ENCODE data around the gene USP10.

USP10 gene

GRCh38 chr16:84808826-84809225 lies 109.0 kb downstream of the USP10 start:
- Histone ChIP-seq H3K9me3 (ENCODE audit: control insufficient read depth, insufficient read depth, low read length) (no peaks in the 10 kb centered on the region), H3K9ac (ENCODE audit: low read depth, low read length) (no peak overlapping the region), H3K4me3 (ENCODE audit: low read depth, low read length) (no peak overlapping the region), H3K4me1 (ENCODE audit: control insufficient read depth, insufficient read depth, low read length) (no peaks in the 10 kb centered on the region), H3K27ac (ENCODE audit: low read depth, low read length) (no peak overlapping the region), H3K27me3 (ENCODE audit: control insufficient read depth, insufficient read depth, low read length) (no peaks in the 10 kb centered on the region), H3K36me3 (ENCODE audit: control insufficient read depth, insufficient read depth, low read length) (no peaks in the 10 kb centered on the region)

- H3K27me3 ChIP-seq (ENCODE audit: control insufficient read depth, insufficient read depth, low read length): no peaks in the 10 kb centered on the region
These were observed 110.9 kb downstream of the USP10 start for GRCh38 chr16:84810518-84811273.

GRCh38 chr16:84811529-84811928 lies 111.7 kb downstream of the USP10 start:
- H3K4me3 ChIP-seq (ENCODE audit: low read depth, low read length): no peak overlapping the region
- no peak overlapping the region for H3K9ac ChIP-seq (ENCODE audit: low read depth, low read length)
- H3K27me3 ChIP-seq (ENCODE audit: control insufficient read depth, insufficient read depth, low read length): no peaks in the 10 kb centered on the region
- H3K27ac ChIP-seq (ENCODE audit: low read depth, low read length): no peak overlapping the region
- no peaks in the 10 kb centered on the region for H3K9me3 ChIP-seq (ENCODE audit: control insufficient read depth, insufficient read depth, low read length)
- no peaks in the 10 kb centered on the region for H3K36me3 ChIP-seq (ENCODE audit: control insufficient read depth, insufficient read depth, low read length)
- H3K4me1 ChIP-seq (ENCODE audit: control insufficient read depth, insufficient read depth, low read length): no peaks in the 10 kb centered on the region

More at GRCh38 chr16:84810518-84811273, 110.9 kb downstream of the USP10 start:
- Histone ChIP-seq H3K4me1 (ENCODE audit: control insufficient read depth, insufficient read depth, low read length) (no peaks in the 10 kb centered on the region), H3K36me3 (ENCODE audit: control insufficient read depth, insufficient read depth, low read length) (no peaks in the 10 kb centered on the region), H3K27ac (ENCODE audit: low read depth, low read length) (no peak overlapping the region), H3K4me3 (ENCODE audit: low read depth, low read length) (no peak overlapping the region), H3K9me3 (ENCODE audit: control insufficient read depth, insufficient read depth, low read length) (no peaks in the 10 kb centered on the region), H3K9ac (ENCODE audit: low read depth, low read length) (no peak overlapping the region)

GRCh38 chr16:84813141-84813934 lies 113.5 kb downstream of the USP10 start:
- Histone ChIP-seq H3K9me3 (ENCODE audit: control insufficient read depth, insufficient read depth, low read length) (no peaks in the 10 kb centered on the region), H3K4me3 (ENCODE audit: low read depth, low read length) (no peak overlapping the region), H3K9ac (ENCODE audit: low read depth, low read length) (no peak overlapping the region), H3K27me3 (ENCODE audit: control insufficient read depth, insufficient read depth, low read length) (no peaks in the 10 kb centered on the region; the same call in 1 of the 2 replicates), H3K27ac (ENCODE audit: low read depth, low read length) (no peak overlapping the region), H3K4me1 (ENCODE audit: control insufficient read depth, insufficient read depth, low read length) (no peaks in the 10 kb centered on the region), H3K36me3 (ENCODE audit: control insufficient read depth, insufficient read depth, low read length) (no peaks in the 10 kb centered on the region)

- no peak overlapping the region for H3K27ac ChIP-seq (ENCODE audit: low read depth, low read length)
- no peak overlapping the region for H3K4me3 ChIP-seq (ENCODE audit: low read depth, low read length)
- peaks cover 3% of the 10 kb centered on the region; the same call in 1 of the 2 replicates for H3K4me1 ChIP-seq (ENCODE audit: control insufficient read depth, insufficient read depth, low read length)
- peaks cover 18% of the 10 kb centered on the region for H3K27me3 ChIP-seq (ENCODE audit: control insufficient read depth, insufficient read depth, low read length)
- H3K9me3 ChIP-seq (ENCODE audit: control insufficient read depth, insufficient read depth, low read length): no peaks in the 10 kb centered on the region
- no peaks in the 10 kb centered on the region for H3K36me3 ChIP-seq (ENCODE audit: control insufficient read depth, insufficient read depth, low read length)
- no peak overlapping the region for H3K9ac ChIP-seq (ENCODE audit: low read depth, low read length)
These were observed 115.7 kb downstream of the USP10 start for GRCh38 chr16:84815462-84815861.

- Histone ChIP-seq H3K27me3 (ENCODE audit: control insufficient read depth, insufficient read depth, low read length) (peaks cover 24% of the 10 kb centered on the region), H3K4me3 (ENCODE audit: low read depth, low read length) (no peak overlapping the region), H3K36me3 (ENCODE audit: control insufficient read depth, insufficient read depth, low read length) (no peaks in the 10 kb centered on the region), H3K9ac (ENCODE audit: low read depth, low read length) (no peak overlapping the region), H3K9me3 (ENCODE audit: control insufficient read depth, insufficient read depth, low read length) (no peaks in the 10 kb centered on the region), H3K4me1 (ENCODE audit: control insufficient read depth, insufficient read depth, low read length) (peaks cover 3% of the 10 kb centered on the region; the same call in 1 of the 2 replicates), H3K27ac (ENCODE audit: low read depth, low read length) (no peak overlapping the region)
These were observed 116.2 kb downstream of the USP10 start for GRCh38 chr16:84816023-84816422.

- Histone ChIP-seq H3K9me3 (ENCODE audit: control insufficient read depth, insufficient read depth, low read length) (no peaks in the 10 kb centered on the region), H3K4me1 (ENCODE audit: control insufficient read depth, insufficient read depth, low read length) (peaks cover 3% of the 10 kb centered on the region; the same call in 1 of the 2 replicates), H3K27me3 (ENCODE audit: control insufficient read depth, insufficient read depth, low read length) (peaks cover 28% of the 10 kb centered on the region), H3K4me3 (ENCODE audit: low read depth, low read length) (no peak overlapping the region), H3K27ac (ENCODE audit: low read depth, low read length) (no peak overlapping the region), H3K9ac (ENCODE audit: low read depth, low read length) (no peak overlapping the region), H3K36me3 (ENCODE audit: control insufficient read depth, insufficient read depth, low read length) (no peaks in the 10 kb centered on the region)
These were observed 116.7 kb downstream of the USP10 start for GRCh38 chr16:84816485-84816884.

- Histone ChIP-seq H3K27me3 (ENCODE audit: control insufficient read depth, insufficient read depth, low read length) (peaks cover 33% of the 10 kb centered on the region), H3K9me3 (ENCODE audit: control insufficient read depth, insufficient read depth, low read length) (no peaks in the 10 kb centered on the region), H3K27ac (ENCODE audit: low read depth, low read length) (no peak overlapping the region), H3K4me1 (ENCODE audit: control insufficient read depth, insufficient read depth, low read length) (peaks cover 3% of the 10 kb centered on the region; the same call in 1 of the 2 replicates), H3K36me3 (ENCODE audit: control insufficient read depth, insufficient read depth, low read length) (no peaks in the 10 kb centered on the region), H3K9ac (ENCODE audit: low read depth, low read length) (no peak overlapping the region), H3K4me3 (ENCODE audit: low read depth, low read length) (no peak overlapping the region)
These were observed 117.4 kb downstream of the USP10 start for GRCh38 chr16:84817206-84817605.

GRCh38 chr16:84817613-84818012 lies 117.8 kb downstream of the USP10 start:
- no peak overlapping the region for H3K4me3 ChIP-seq (ENCODE audit: low read depth, low read length)
- H3K27ac ChIP-seq (ENCODE audit: low read depth, low read length): no peak overlapping the region
- peaks cover 33% of the 10 kb centered on the region for H3K27me3 ChIP-seq (ENCODE audit: control insufficient read depth, insufficient read depth, low read length)
- peaks cover 3% of the 10 kb centered on the region; the same call in 1 of the 2 replicates for H3K4me1 ChIP-seq (ENCODE audit: control insufficient read depth, insufficient read depth, low read length)
- H3K9ac ChIP-seq (ENCODE audit: low read depth, low read length): no peak overlapping the region
- H3K9me3 ChIP-seq (ENCODE audit: control insufficient read depth, insufficient read depth, low read length): no peaks in the 10 kb centered on the region
- H3K36me3 ChIP-seq (ENCODE audit: control insufficient read depth, insufficient read depth, low read length): no peaks in the 10 kb centered on the region

GRCh38 chr16:84818133-84818532 lies 118.3 kb downstream of the USP10 start:
- no peak overlapping the region for H3K27ac ChIP-seq (ENCODE audit: low read depth, low read length)
- no peaks in the 10 kb centered on the region for H3K36me3 ChIP-seq (ENCODE audit: control insufficient read depth, insufficient read depth, low read length)
- peaks cover 3% of the 10 kb centered on the region; the same call in 1 of the 2 replicates for H3K4me1 ChIP-seq (ENCODE audit: control insufficient read depth, insufficient read depth, low read length)
- H3K4me3 ChIP-seq (ENCODE audit: low read depth, low read length): no peak overlapping the region
- H3K9ac ChIP-seq (ENCODE audit: low read depth, low read length): no peak overlapping the region
- no peaks in the 10 kb centered on the region for H3K9me3 ChIP-seq (ENCODE audit: control insufficient read depth, insufficient read depth, low read length)
- peaks cover 33% of the 10 kb centered on the region for H3K27me3 ChIP-seq (ENCODE audit: control insufficient read depth, insufficient read depth, low read length)
